Astrocyte (in vitro differentiated cells and primary cell): ENCODE measurements around the gene RNLS.

Source experiments
- CTCF ChIP-seq: IDR thresholded peaks from 2 replicates; pipeline ENCODE4 v1.5.1; 2011; ENCODE audit warnings: low read depth, mild to moderate bottlenecking, inconsistent platforms, low read length, moderate library complexity; ENCODE audit not compliant: insufficient read depth
- EZH2 ChIP-seq: IDR thresholded peaks from 2 replicates; pipeline ENCODE4 v1.6.1; 2012; ENCODE audit warnings: mild to moderate bottlenecking, low read length, inconsistent platforms; ENCODE audit not compliant: insufficient read depth

GRCh38 chr10:88421590-88421989 lies 161.5 kb downstream of the RNLS start:
- TF ChIP-seq CTCF = no peak
- TF ChIP-seq EZH2 = no peak
